NT2/D1 (cell line): ENCODE results near the gene RAI1.
A peak's percentile ranks its signal among the peaks of the same experiment; 100 is the strongest.
"Not testable (repeated sequence)": the region's sequence is repeated elsewhere in the genome, so short reads cannot be mapped to it uniquely, and the experiment has no call there.

Source experiments
- DNase-seq: peaks from one replicate; pipeline ENCODE4 v3.0.0-alpha.2; 2011; ENCODE audit warnings: low read depth, low spot score
- H3K27me3 ChIP-seq: 2 replicates; pipeline ENCODE4 v1.6.0; 2011; ENCODE audit warnings: mild to moderate bottlenecking; ENCODE audit not compliant: insufficient read length, insufficient read depth
- H3K36me3 ChIP-seq: 2 replicates; pipeline ENCODE4 v1.6.1; 2011; ENCODE audit warnings: mild to moderate bottlenecking, low read length, mixed read lengths; ENCODE audit not compliant: insufficient read depth, insufficient read length
- H3K4me1 ChIP-seq: 2 replicates; pipeline ENCODE4 v1.5.1; 2011; ENCODE audit not compliant: insufficient read depth, insufficient read length
- H3K4me3 ChIP-seq: 2 replicates; pipeline ENCODE4 v1.5.1; 2011; ENCODE audit warnings: low read depth; ENCODE audit not compliant: insufficient read length
- H3K9ac ChIP-seq: 2 replicates; pipeline ENCODE4 v1.6.0; 2011; ENCODE audit warnings: low read depth; ENCODE audit not compliant: insufficient read length
- H3K9me3 ChIP-seq: 2 replicates; pipeline ENCODE4 v1.5.1; 2011; ENCODE audit warnings: mild to moderate bottlenecking, low read length; ENCODE audit not compliant: insufficient read depth
- SUZ12 ChIP-seq: IDR thresholded peaks from 2 replicates; pipeline ENCODE4 v1.6.1; 2011; ENCODE audit not compliant: insufficient read length, insufficient read depth; ENCODE audit errors: extremely low read depth
- YY1 ChIP-seq: IDR thresholded peaks from 2 replicates; pipeline ENCODE4 v1.6.1; 2011; ENCODE audit not compliant: insufficient read length, insufficient read depth
- ZNF274 ChIP-seq: IDR thresholded peaks from 2 replicates; pipeline ENCODE4 v1.6.1; 2011; ENCODE audit warnings: mild to moderate bottlenecking, low read depth, low read length

Gene RAI1

GRCh38 chr17:17807440-17807839, 126.2 kb downstream of the RAI1 start:
- no peak for DNase-seq
- H3K27me3 ChIP-seq: no peaks in the 10 kb centered on the region
- H3K9me3 ChIP-seq: no peaks in the 10 kb centered on the region
- TF ChIP-seq SUZ12 (no peak), YY1 (no peak), ZNF274 (no peak)
- no peak overlapping the region for H3K4me3 ChIP-seq
- peaks cover 29% of the 10 kb centered on the region for H3K36me3 ChIP-seq
- no peak overlapping the region for H3K9ac ChIP-seq
- H3K4me1 ChIP-seq: peaks cover 5% of the 10 kb centered on the region

- H3K36me3 ChIP-seq: peaks cover 36% of the 10 kb centered on the region
- H3K9me3 ChIP-seq, H3K4me3 ChIP-seq, H3K27me3 ChIP-seq, DNase-seq, H3K4me1 ChIP-seq, H3K9ac ChIP-seq: not testable (repeated sequence)
These were observed 126.9 kb downstream of the RAI1 start for GRCh38 chr17:17808200-17808599.

DNA sequence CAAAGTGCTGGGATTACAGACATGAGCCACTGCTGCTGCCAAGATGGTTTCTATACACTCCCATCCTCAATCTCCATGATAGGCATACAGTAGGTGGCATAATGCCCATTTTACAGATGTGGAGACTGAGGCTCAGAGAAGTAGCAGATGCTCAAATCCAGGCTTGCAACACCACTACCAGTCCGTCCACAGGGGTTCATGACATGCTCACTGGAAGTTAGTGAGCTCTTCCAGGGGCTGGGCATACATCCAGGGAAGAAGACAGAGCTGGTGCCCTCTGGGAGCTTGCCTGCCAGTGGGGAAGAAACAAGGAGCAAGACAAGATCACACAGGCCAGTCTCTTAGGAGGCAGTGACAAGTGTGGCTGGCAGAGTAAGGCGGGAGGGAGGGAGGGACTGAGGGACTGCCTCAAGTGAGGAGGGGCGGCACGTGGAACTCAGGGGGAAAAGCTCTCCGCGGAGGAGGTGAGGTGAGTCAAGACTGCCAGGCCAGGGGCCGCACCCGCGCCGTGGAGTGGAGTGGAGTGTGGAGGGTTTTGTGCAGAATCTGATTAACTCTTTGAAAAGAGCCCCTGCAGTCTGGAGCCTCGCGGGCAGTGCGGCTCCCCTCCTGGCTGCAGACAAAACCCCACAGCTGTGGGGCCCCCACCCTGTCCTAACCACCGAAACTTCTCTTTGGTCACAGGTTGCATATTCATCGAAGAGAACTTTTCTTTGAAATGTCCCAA, 127.6 kb downstream of the RAI1 start:
- TF ChIP-seq ZNF274 (no peak), YY1 (no peak), SUZ12 (no peak)
- Histone ChIP-seq H3K9me3 (no peaks in the 10 kb centered on the region), H3K4me1 (peaks cover 8% of the 10 kb centered on the region), H3K9ac (peak overlapping the region; percentile 17), H3K36me3 (peaks cover 34% of the 10 kb centered on the region), H3K27me3 (no peaks in the 10 kb centered on the region), H3K4me3 (no peak overlapping the region)
- no peak for DNase-seq

DNA sequence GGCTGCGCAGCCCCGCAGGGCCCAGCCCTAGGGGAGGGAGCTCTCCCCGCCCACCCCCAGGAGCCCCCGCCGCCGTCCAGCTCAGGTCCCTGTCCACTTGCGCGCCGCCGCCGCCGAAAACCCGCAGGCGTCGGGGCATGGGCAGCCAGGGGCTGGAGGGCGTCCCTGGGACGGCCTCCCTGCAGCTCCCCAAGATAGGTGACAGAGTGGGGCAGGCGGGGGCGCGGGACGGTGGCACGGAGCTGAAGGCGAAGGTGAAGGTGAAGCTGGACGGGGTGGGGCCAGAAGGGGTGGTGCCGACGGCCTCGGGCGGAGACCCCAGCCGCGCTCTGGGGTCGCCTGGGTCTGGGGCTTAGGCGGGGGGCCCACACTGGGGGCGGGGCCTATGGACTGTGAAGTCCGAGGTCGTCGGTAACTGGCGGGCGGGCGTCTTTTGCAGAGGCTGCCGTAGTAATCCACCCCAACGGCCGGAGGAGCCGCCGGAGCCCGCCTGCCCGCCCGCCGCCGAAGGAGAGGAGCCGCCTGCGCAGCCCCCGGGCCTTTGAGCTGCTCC, 128.3 kb downstream of the RAI1 start:
- no peak for DNase-seq
- peaks cover 8% of the 10 kb centered on the region for H3K4me1 ChIP-seq
- H3K4me3 ChIP-seq: peak overlapping the region; percentile 23
- H3K9ac ChIP-seq: peak overlapping the region; percentile 74
- TF ChIP-seq YY1 (no peak), ZNF274 (no peak), SUZ12 (no peak)
- H3K36me3 ChIP-seq: peaks cover 40% of the 10 kb centered on the region
- H3K27me3 ChIP-seq: no peaks in the 10 kb centered on the region
- no peaks in the 10 kb centered on the region for H3K9me3 ChIP-seq

DNA sequence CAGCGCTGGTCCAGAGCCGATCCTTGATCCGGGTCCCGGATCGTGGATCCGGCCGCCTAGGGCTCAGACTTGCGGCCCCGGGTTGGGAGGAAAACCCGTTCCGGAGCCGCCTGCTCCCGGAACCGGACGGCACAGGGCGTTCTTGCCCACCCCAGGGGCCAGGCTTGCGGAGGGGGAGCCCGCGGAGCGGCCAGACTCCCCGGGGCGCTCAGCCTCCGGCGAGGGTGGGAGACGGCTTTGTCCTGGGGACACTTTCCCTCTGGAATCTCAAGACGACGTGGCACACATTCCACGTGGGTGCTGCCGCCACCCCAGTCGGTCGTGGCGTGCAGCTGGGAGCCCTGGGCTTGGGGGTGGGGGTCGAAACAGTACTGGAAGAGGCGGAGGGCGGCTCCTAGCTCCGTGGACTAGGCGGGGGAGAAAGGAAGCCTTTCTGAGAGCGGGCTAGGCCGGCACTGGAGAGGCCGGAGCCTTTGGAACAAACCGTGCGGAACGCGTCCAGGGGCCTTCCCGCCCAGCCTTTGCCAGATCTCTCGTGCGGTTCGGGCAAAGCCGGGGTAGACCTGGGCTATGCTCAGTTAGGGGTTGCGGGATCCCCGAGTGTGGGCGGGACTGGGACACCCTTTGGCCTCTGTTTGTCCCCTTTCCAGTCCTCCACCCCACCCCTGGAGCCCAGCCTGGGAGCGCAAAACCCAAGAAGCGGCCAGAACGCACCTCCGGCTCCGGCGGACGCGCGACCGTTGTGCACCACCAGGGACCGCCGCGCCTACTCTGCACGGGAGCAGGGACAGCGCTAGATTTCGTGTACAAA, 129.0 kb downstream of the RAI1 start:
- Histone ChIP-seq H3K27me3 (no peaks in the 10 kb centered on the region), H3K4me3 (peak overlapping the region; percentile 23), H3K36me3 (peaks cover 44% of the 10 kb centered on the region), H3K9me3 (no peaks in the 10 kb centered on the region), H3K9ac (peak overlapping the region; percentile 74), H3K4me1 (peaks cover 8% of the 10 kb centered on the region)
- DNase-seq: no peak
- TF ChIP-seq ZNF274: no peak
- TF ChIP-seq SUZ12: no peak
- TF ChIP-seq YY1: no peak

- no peak for DNase-seq
- Histone ChIP-seq H3K9ac (peak overlapping the region; percentile 74), H3K27me3 (no peaks in the 10 kb centered on the region), H3K4me1 (peaks cover 8% of the 10 kb centered on the region), H3K4me3 (peak overlapping the region; percentile 12), H3K36me3 (peaks cover 44% of the 10 kb centered on the region), H3K9me3 (no peaks in the 10 kb centered on the region)
- TF ChIP-seq YY1: no peak
- no peak for TF ChIP-seq ZNF274
- no peak for TF ChIP-seq SUZ12
These were observed 129.6 kb downstream of the RAI1 start for GRCh38 chr17:17810895-17811248.

GRCh38 chr17:17811381-17812210, 130.3 kb downstream of the RAI1 start:
- Histone ChIP-seq H3K4me1 (peaks cover 10% of the 10 kb centered on the region), H3K27me3 (no peaks in the 10 kb centered on the region), H3K36me3 (peaks cover 48% of the 10 kb centered on the region), H3K4me3 (no peak overlapping the region), H3K9ac (peak overlapping the region; percentile 51), H3K9me3 (no peaks in the 10 kb centered on the region)
- DNase-seq: no peak
- TF ChIP-seq YY1 (no peak), SUZ12 (no peak), ZNF274 (no peak)
